GM12878 (cell line): Measurements from ENCODE around the gene SLC2A8. TPM values are rescaled to one million over a fixed set of nuclear protein-coding genes. Genes with fewer than 3 reads are reported as not detected.

ENCODE experiments used
- BHLHE40 ChIP-seq, 2 experiments: fragments of 450-650 bp in 1 of 2; IDR thresholded peaks; 2 replicates each; pipeline ENCODE4 v1.6.1; 2011 to 2017; ENCODE audit warnings: low read depth in 2 of 2, borderline replicate concordance in 1 of 2, improper control_type of control experiment in 1 of 2, low read length in 1 of 2, mild to moderate bottlenecking in 1 of 2
- BRCA1 ChIP-seq: IDR thresholded peaks from 2 replicates; pipeline ENCODE4 v1.6.1; 2011; ENCODE audit warnings: low read depth, low read length, improper control_type of control experiment
- DPF2 ChIP-seq: fragments of 450-650 bp; IDR thresholded peaks from 2 replicates; pipeline ENCODE4 v1.6.1; 2017; ENCODE audit warnings: mild to moderate bottlenecking
- E2F8 ChIP-seq: fragments of 450-650 bp; IDR thresholded peaks from 2 replicates; pipeline ENCODE4 v1.6.1; 2018; ENCODE audit warnings: mild to moderate bottlenecking, low read depth, moderate library complexity; ENCODE audit not compliant: partially characterized antibody
- EED ChIP-seq: sonication (generic); IDR thresholded peaks from 2 replicates; pipeline ENCODE4 v1.6.1; 2016; ENCODE audit warnings: antibody characterized with exemption, low read depth
- HCFC1 ChIP-seq: fragments of 150-350 bp; IDR thresholded peaks from 2 replicates; pipeline ENCODE4 v1.6.1; 2014; ENCODE audit warnings: low read length
- KLF5 ChIP-seq: fragments of 450-650 bp; IDR thresholded peaks from 2 replicates; pipeline ENCODE4 v1.6.1; 2014; ENCODE audit warnings: mild to moderate bottlenecking; ENCODE audit not compliant: partially characterized antibody
- NBN ChIP-seq: fragments of 450-650 bp; IDR thresholded peaks from 2 replicates; pipeline ENCODE4 v1.6.1; 2016
- SRF ChIP-seq, 2 experiments: IDR thresholded peaks; 2 replicates each; pipeline ENCODE4 v1.6.1; 2011; ENCODE audit warnings: low read depth in 2 of 2, low read length in 2 of 2, mild to moderate bottlenecking in 1 of 2, moderate library complexity in 1 of 2
- YBX1 ChIP-seq: fragments of 450-650 bp; IDR thresholded peaks from 2 replicates; pipeline ENCODE4 v1.6.1; 2016; ENCODE audit warnings: antibody characterized with exemption
- ZBTB33 ChIP-seq: fragments of 450-650 bp; IDR thresholded peaks from 2 replicates; pipeline ENCODE4 v1.6.1; 2017; ENCODE audit warnings: mild to moderate bottlenecking
- polyA plus RNA-seq, 11 experiments: library from polyadenylated mRNA; depleted of rRNA in 4 of 11; unstranded in 6 of 11; stranded (reverse) in 5 of 11; fragments of >200 nt; fragmentation: Nextera tagmentation in 4 of 11; fragmentation: Illumina TruSeq in 1 of 11; extraction: Ambion mirVana in 4 of 11; extraction: Trizol in 1 of 11; gene quantifications; 1 replicate in 1 of 11; 2 replicates in 10 of 11; pipeline versions ENCODE4 v1.2.1 to v1.2.3, GENCODE V29; 2011 to 2016; ENCODE audit warnings: inconsistent platforms in 2 of 11, missing spikeins in 2 of 11, low read depth in 1 of 11
- total RNA-seq, 4 experiments: library from RNA; depleted of rRNA in 3 of 4; stranded (reverse); fragments of >200 nt in 3 of 4; fragmentation: Illumina TruSeq in 1 of 4; extraction: Trizol in 1 of 4; gene quantifications; 2 replicates each; pipeline versions ENCODE4 v1.2.1 to v1.2.3, GENCODE V29; 2013 to 2021
- TF ChIP-seq, protein P1 (sequence below): fragments of 450-650 bp; IDR thresholded peaks from 2 replicates; pipeline ENCODE4 v1.6.1; 2017; ENCODE audit warnings: mild to moderate bottlenecking, moderate library complexity
- TF ChIP-seq, protein P2 (sequence below): fragments of 450-650 bp; IDR thresholded peaks from 2 replicates; pipeline ENCODE4 v1.6.1; 2017; ENCODE audit warnings: antibody characterized with exemption, mild to moderate bottlenecking, moderate library complexity
- TF ChIP-seq, protein P3 (sequence below): fragments of 450-650 bp; IDR thresholded peaks from 2 replicates; pipeline ENCODE4 v1.6.1; 2017; ENCODE audit warnings: low read depth, mild to moderate bottlenecking, moderate library complexity

SLC2A8 gene
- total and polyA plus RNA-seq, 10 of the 15 experiments (the other 5 are each of a cell fraction or from before 2014, with no cell fraction given): 0.31 to 22.7 (median 10.0) TPM

GRCh38 chr9:127450830-127451607, 54.0 kb downstream of the SLC2A8 start, which contains the start of the genes LRSAM1 and RPL12 (continued):
- TF ChIP-seq, protein P1, sequence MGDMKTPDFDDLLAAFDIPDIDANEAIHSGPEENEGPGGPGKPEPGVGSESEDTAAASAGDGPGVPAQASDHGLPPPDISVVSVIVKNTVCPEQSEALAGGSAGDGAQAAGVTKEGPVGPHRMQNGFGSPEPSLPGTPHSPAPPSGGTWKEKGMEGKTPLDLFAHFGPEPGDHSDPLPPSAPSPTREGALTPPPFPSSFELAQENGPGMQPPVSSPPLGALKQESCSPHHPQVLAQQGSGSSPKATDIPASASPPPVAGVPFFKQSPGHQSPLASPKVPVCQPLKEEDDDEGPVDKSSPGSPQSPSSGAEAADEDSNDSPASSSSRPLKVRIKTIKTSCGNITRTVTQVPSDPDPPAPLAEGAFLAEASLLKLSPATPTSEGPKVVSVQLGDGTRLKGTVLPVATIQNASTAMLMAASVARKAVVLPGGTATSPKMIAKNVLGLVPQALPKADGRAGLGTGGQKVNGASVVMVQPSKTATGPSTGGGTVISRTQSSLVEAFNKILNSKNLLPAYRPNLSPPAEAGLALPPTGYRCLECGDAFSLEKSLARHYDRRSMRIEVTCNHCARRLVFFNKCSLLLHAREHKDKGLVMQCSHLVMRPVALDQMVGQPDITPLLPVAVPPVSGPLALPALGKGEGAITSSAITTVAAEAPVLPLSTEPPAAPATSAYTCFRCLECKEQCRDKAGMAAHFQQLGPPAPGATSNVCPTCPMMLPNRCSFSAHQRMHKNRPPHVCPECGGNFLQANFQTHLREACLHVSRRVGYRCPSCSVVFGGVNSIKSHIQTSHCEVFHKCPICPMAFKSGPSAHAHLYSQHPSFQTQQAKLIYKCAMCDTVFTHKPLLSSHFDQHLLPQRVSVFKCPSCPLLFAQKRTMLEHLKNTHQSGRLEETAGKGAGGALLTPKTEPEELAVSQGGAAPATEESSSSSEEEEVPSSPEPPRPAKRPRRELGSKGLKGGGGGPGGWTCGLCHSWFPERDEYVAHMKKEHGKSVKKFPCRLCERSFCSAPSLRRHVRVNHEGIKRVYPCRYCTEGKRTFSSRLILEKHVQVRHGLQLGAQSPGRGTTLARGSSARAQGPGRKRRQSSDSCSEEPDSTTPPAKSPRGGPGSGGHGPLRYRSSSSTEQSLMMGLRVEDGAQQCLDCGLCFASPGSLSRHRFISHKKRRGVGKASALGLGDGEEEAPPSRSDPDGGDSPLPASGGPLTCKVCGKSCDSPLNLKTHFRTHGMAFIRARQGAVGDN: peak; percentile 96
- TF ChIP-seq BRCA1 (peak; percentile 98), E2F8 (peak; percentile 60), BHLHE40 (IDR thresholded peaks at IDR 0.05; ENCODE audit: borderline replicate concordance in 1 of 2, low read depth in 2 of 2, low read length in 1 of 2) (peak; percentile 47 to 60; a peak in 3 of 4 replicates), EED (0 out of 2 replicates have a peak, but pooled peaks have one; percentile 39), SRF (IDR thresholded peaks at IDR 0.05; ENCODE audit: low read depth in 2 of 2, low read length in 2 of 2) (peak; percentile 33 to 80; a peak in 2 of 4 replicates), NBN (peak; percentile 98), HCFC1 (peak; percentile 97), YBX1 (no peak), DPF2 (peak; percentile 89), ZBTB33 (0 out of 2 replicates have a peak, but pooled peaks have one; percentile 55), KLF5 (peak; percentile 89)
- TF ChIP-seq, protein P2, sequence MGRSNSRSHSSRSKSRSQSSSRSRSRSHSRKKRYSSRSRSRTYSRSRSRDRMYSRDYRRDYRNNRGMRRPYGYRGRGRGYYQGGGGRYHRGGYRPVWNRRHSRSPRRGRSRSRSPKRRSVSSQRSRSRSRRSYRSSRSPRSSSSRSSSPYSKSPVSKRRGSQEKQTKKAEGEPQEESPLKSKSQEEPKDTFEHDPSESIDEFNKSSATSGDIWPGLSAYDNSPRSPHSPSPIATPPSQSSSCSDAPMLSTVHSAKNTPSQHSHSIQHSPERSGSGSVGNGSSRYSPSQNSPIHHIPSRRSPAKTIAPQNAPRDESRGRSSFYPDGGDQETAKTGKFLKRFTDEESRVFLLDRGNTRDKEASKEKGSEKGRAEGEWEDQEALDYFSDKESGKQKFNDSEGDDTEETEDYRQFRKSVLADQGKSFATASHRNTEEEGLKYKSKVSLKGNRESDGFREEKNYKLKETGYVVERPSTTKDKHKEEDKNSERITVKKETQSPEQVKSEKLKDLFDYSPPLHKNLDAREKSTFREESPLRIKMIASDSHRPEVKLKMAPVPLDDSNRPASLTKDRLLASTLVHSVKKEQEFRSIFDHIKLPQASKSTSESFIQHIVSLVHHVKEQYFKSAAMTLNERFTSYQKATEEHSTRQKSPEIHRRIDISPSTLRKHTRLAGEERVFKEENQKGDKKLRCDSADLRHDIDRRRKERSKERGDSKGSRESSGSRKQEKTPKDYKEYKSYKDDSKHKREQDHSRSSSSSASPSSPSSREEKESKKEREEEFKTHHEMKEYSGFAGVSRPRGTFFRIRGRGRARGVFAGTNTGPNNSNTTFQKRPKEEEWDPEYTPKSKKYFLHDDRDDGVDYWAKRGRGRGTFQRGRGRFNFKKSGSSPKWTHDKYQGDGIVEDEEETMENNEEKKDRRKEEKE: no peak
- TF ChIP-seq, protein P3, sequence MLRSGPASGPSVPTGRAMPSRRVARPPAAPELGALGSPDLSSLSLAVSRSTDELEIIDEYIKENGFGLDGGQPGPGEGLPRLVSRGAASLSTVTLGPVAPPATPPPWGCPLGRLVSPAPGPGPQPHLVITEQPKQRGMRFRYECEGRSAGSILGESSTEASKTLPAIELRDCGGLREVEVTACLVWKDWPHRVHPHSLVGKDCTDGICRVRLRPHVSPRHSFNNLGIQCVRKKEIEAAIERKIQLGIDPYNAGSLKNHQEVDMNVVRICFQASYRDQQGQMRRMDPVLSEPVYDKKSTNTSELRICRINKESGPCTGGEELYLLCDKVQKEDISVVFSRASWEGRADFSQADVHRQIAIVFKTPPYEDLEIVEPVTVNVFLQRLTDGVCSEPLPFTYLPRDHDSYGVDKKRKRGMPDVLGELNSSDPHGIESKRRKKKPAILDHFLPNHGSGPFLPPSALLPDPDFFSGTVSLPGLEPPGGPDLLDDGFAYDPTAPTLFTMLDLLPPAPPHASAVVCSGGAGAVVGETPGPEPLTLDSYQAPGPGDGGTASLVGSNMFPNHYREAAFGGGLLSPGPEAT: peak; percentile 73
